Activated naive CD8-positive, alpha-beta T cell (primary cell): Measurements from ENCODE around the gene SPATA2.

Experiments
- H3K27ac Mint-ChIP-seq: one replicate; pipeline ENCODE4 v1.8.0; 2021; ENCODE audit warnings: mixed read lengths
- H3K27me3 Mint-ChIP-seq: one replicate; pipeline ENCODE4 v1.8.0; 2021; ENCODE audit warnings: mixed read lengths
- H3K36me3 Mint-ChIP-seq: one replicate; pipeline ENCODE4 v1.8.0; 2021; ENCODE audit warnings: mixed read lengths
- H3K4me1 Mint-ChIP-seq: one replicate; pipeline ENCODE4 v1.8.0; 2021; ENCODE audit warnings: low read depth, mixed read lengths
- H3K4me3 Mint-ChIP-seq: one replicate; pipeline ENCODE4 v1.8.0; 2021; ENCODE audit warnings: mild to moderate bottlenecking, mixed read lengths
- H3K9me3 Mint-ChIP-seq: one replicate; pipeline ENCODE4 v1.8.0; 2021; ENCODE audit warnings: low read depth, mixed read lengths

The SPATA2 gene

GRCh38 chr20:49941456-49941855, 26.1 kb upstream of the SPATA2 start:
- H3K4me1 Mint-ChIP-seq: peaks cover 54% of the 10 kb centered on the region
- H3K4me3 Mint-ChIP-seq: no peak overlapping the region
- H3K9me3 Mint-ChIP-seq: no peaks in the 10 kb centered on the region
- H3K27me3 Mint-ChIP-seq: no peaks in the 10 kb centered on the region
- peaks cover 2% of the 10 kb centered on the region for H3K36me3 Mint-ChIP-seq
- peak overlapping the region; percentile 50 for H3K27ac Mint-ChIP-seq

DNA sequence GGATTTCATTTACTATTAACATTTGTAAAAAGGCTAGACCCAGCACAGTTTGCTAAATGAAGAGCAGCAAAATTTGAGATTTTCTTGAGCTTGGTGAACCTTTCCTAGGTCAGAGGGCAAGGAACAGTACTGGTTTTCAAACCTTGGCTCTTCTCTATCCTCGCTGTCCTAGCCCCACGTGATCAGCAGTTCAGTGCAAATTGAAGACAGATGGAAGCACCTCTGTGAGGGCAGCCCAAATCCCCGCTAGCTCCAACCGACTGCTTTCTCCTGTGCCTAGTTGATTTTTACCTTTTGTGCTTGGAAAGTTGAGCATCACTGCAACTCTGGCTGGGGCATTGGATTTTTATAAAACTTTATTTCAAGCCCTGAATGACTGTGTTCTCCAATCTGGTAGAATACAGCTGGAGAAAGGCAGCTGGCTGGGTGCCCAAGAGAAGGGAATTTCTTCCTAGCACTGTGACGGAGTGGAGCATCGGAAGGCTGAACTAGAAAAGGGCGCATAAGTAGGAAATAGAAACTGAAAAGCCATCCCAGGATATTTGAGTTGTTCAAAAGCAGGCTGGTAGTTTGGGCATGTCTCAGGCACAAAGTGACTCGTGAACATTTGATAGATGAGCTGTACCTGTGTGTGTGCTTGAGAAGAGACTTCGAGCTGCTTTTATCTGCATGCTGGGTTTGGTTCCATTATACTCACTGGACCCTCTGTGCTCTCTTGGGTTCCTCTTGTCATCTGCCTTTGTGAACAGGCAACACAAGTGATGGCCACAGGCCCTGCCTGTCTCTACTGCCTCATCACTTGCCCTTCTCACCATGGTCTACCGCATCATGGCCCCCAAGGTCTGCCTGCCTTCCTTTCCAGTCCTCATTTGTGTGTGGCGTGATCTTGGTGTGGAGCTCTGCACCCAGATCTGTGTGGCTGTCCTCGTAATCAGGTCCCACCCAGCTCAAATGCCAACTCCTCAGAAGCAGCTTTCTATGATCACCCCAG, 23.1 kb upstream of the SPATA2 start:
- peak overlapping the region; percentile 99 for H3K4me3 Mint-ChIP-seq
- H3K27me3 Mint-ChIP-seq: no peaks in the 10 kb centered on the region
- peaks cover 55% of the 10 kb centered on the region for H3K4me1 Mint-ChIP-seq
- H3K9me3 Mint-ChIP-seq: no peaks in the 10 kb centered on the region
- H3K36me3 Mint-ChIP-seq: no peaks in the 10 kb centered on the region
- H3K27ac Mint-ChIP-seq: peak overlapping the region; percentile 86

DNA sequence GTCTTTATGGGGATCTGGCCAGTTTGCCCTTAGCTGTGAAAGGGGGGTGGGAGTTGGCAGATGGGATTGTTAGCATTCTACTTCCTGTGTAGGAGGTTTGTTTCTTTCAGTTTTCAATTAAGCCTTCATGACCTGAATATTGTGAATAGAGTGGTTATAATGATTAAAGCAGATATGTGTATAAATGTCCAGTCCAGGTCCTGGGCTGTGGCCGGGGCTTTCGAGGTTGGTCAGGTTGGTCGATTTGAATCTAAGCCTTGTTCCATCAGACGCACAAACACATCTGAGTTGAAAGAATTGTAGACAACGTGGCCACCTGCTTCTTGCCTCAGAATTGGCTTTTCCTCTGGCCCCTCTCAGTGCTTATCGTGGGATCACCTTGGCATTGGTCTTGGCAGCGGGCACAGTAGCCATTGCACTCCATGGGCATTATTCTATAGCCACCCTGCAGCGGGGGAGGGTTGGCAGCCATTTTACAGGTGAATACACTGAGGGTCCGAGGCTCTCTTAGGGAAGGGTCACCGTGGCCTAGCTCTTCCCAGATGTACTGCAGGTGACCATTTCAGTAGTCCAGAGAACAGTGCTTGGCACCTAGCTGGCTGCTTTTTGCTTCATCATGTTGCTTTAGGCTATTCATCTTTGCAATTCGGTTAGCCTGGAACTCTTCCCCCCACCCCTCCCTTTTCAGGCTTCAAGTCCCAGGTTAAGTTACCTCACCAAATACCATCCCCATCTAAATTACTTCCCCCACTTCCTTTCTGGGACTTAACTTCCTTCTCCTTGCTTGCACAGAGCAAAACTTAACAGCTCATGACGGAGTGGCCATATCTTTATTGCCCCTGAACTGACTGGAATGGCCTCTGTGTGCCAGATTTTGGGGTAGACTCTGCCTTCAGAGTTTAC, 21.9 kb upstream of the SPATA2 start:
- H3K4me1 Mint-ChIP-seq: peaks cover 51% of the 10 kb centered on the region
- no peaks in the 10 kb centered on the region for H3K36me3 Mint-ChIP-seq
- peak overlapping the region; percentile 99 for H3K4me3 Mint-ChIP-seq
- H3K9me3 Mint-ChIP-seq: no peaks in the 10 kb centered on the region
- H3K27me3 Mint-ChIP-seq: no peaks in the 10 kb centered on the region
- peak overlapping the region; percentile 94 for H3K27ac Mint-ChIP-seq

GRCh38 chr20:49936153-49937026, 21.1 kb upstream of the SPATA2 start, which contains the start of gene RNF114:
Gene RNF114, plus strand, starts transcription at chr20:49936397. Its CDS starts 16 bp downstream, at chr20:49936413.
- peaks cover 44% of the 10 kb centered on the region for H3K4me1 Mint-ChIP-seq
- peak within 1 kb of the TSS; percentile 94 for H3K27ac Mint-ChIP-seq
- peak within 1 kb of the TSS; percentile 99 for H3K4me3 Mint-ChIP-seq
- no peaks in the 10 kb centered on the region for H3K27me3 Mint-ChIP-seq
- H3K9me3 Mint-ChIP-seq: no peaks in the 10 kb centered on the region
- no peaks in the 10 kb centered on the region for H3K36me3 Mint-ChIP-seq

- Mint-ChIP-seq H3K9me3 (no peaks in the 10 kb centered on the region), H3K4me1 (peaks cover 38% of the 10 kb centered on the region), H3K36me3 (no peaks in the 10 kb centered on the region), H3K4me3 (peak overlapping the region; percentile 99), H3K27me3 (no peaks in the 10 kb centered on the region), H3K27ac (peak overlapping the region; percentile 22)
Observed at GRCh38 chr20:49935746-49936152, 20.4 kb upstream of the SPATA2 start.

DNA sequence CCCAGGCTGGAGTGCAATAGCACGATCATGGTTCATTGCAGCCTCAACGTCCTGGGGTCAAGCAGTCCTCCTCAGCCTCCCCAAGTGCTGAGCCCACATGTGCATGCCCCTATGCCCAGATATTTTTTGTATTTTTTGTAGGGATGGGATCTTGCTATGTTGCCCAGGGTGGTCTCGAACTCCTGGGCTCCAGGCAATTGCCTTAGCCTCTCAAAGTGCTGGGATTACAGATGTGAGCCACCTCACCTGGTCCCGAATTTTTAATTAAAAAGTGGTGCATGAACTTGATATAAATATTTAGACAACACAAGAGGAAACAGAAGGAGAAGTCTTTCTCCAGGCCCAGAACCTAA, 13.8 kb upstream of the SPATA2 start:
- Mint-ChIP-seq H3K9me3 (no peaks in the 10 kb centered on the region), H3K4me3 (no peak overlapping the region), H3K36me3 (no peaks in the 10 kb centered on the region), H3K4me1 (peaks cover 7% of the 10 kb centered on the region), H3K27ac (no peak overlapping the region), H3K27me3 (no peaks in the 10 kb centered on the region)

DNA sequence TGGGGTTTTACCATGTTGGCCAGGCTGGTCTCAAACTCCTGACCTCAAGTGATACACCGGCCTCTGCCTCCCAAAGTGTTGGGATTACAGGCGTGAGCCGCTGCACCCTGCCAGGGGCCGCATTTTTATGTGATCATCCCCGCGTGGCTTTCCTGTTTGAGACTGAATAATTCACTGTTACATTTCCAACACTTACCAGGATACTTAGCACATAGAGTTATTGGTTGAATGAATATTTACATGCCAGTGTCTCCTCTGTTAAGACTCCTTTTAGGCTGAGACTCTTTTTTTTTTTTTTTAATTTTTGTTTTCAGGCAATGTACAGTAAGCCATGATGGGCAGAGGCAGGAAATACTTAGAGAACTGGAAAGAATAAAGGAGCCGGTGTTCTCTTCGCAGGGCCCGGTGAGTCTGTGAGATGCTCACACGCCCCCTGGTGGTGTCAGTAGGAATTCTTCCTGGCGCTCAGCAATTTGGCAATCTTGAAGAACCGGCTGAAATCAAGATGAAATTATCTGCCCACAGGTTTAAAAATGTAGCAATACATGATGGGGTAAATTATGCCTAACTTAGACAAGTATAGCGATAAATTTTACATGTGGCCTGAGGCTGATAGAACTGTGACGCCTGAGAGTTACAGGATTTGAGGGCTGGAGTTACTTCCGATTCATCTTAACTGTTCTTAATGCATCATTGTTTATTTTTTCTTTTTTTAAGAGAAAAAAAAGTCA, 13.2 kb upstream of the SPATA2 start:
- Mint-ChIP-seq H3K4me1 (peaks cover 7% of the 10 kb centered on the region), H3K4me3 (no peak overlapping the region), H3K27me3 (no peaks in the 10 kb centered on the region), H3K27ac (peak overlapping the region; percentile 77), H3K36me3 (no peaks in the 10 kb centered on the region), H3K9me3 (no peaks in the 10 kb centered on the region)

GRCh38 chr20:49925901-49926454, 10.6 kb upstream of the SPATA2 start:
- Mint-ChIP-seq H3K4me3 (no peak overlapping the region), H3K36me3 (no peaks in the 10 kb centered on the region), H3K27me3 (peaks cover 1% of the 10 kb centered on the region), H3K27ac (no peak overlapping the region), H3K4me1 (peaks cover 7% of the 10 kb centered on the region), H3K9me3 (no peaks in the 10 kb centered on the region)

GRCh38 chr20:49924247-49924646, 8.9 kb upstream of the SPATA2 start:
- peaks cover 1% of the 10 kb centered on the region for H3K27me3 Mint-ChIP-seq
- H3K4me3 Mint-ChIP-seq: no peak overlapping the region
- no peaks in the 10 kb centered on the region for H3K9me3 Mint-ChIP-seq
- no peak overlapping the region for H3K27ac Mint-ChIP-seq
- no peaks in the 10 kb centered on the region for H3K36me3 Mint-ChIP-seq
- H3K4me1 Mint-ChIP-seq: peaks cover 7% of the 10 kb centered on the region

DNA sequence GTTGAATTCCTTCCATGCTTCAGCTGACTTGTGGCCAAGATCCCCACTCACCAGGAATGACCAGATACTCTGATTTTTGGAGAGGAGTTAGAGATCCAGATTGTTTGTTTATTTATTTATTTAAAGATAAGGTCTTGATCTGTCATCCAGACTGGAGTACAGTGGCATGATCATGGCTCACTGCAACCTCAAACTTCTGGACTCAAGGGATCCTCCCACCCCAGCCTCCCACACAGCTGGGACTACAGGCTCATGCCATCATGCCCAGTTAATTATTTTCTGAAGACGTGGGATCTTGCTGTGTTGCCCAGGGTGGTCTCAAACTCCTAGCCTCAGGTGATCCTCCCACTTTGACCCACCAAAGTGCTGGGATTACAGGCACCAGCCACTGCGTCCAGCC, 4.1 kb upstream of the SPATA2 start:
- no peak overlapping the region for H3K4me3 Mint-ChIP-seq
- H3K4me1 Mint-ChIP-seq: peaks cover 16% of the 10 kb centered on the region
- H3K27ac Mint-ChIP-seq: no peak overlapping the region
- H3K9me3 Mint-ChIP-seq: no peaks in the 10 kb centered on the region
- H3K36me3 Mint-ChIP-seq: no peaks in the 10 kb centered on the region
- H3K27me3 Mint-ChIP-seq: peaks cover 1% of the 10 kb centered on the region

DNA sequence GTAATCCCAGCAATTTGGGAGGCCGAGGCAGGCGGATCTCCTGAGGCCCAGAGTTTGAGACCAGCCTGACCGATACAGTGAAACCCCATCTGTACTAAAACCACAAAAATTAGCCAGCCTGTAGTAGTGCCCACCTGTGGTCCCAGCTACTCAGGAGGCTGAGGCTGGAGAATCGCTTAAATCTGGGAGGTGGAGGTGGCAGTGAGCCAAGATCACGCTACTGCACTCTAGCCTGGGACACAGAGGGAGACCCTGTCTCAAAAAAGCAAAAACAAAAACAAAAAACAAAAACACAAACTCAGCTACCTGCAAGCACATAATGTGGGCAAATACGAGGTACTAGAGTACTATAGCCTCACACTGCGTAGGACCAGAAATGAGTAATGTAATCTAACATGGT, 3.7 kb upstream of the SPATA2 start:
- Mint-ChIP-seq H3K27ac (no peak overlapping the region), H3K9me3 (no peaks in the 10 kb centered on the region), H3K4me3 (no peak overlapping the region), H3K36me3 (no peaks in the 10 kb centered on the region), H3K27me3 (peaks cover 1% of the 10 kb centered on the region), H3K4me1 (peaks cover 20% of the 10 kb centered on the region)

GRCh38 chr20:49918446-49918845, 3.1 kb upstream of the SPATA2 start:
- H3K36me3 Mint-ChIP-seq: no peaks in the 10 kb centered on the region
- no peak overlapping the region for H3K27ac Mint-ChIP-seq
- no peak overlapping the region for H3K4me3 Mint-ChIP-seq
- H3K27me3 Mint-ChIP-seq: peaks cover 1% of the 10 kb centered on the region
- H3K4me1 Mint-ChIP-seq: peaks cover 26% of the 10 kb centered on the region
- H3K9me3 Mint-ChIP-seq: no peaks in the 10 kb centered on the region

DNA sequence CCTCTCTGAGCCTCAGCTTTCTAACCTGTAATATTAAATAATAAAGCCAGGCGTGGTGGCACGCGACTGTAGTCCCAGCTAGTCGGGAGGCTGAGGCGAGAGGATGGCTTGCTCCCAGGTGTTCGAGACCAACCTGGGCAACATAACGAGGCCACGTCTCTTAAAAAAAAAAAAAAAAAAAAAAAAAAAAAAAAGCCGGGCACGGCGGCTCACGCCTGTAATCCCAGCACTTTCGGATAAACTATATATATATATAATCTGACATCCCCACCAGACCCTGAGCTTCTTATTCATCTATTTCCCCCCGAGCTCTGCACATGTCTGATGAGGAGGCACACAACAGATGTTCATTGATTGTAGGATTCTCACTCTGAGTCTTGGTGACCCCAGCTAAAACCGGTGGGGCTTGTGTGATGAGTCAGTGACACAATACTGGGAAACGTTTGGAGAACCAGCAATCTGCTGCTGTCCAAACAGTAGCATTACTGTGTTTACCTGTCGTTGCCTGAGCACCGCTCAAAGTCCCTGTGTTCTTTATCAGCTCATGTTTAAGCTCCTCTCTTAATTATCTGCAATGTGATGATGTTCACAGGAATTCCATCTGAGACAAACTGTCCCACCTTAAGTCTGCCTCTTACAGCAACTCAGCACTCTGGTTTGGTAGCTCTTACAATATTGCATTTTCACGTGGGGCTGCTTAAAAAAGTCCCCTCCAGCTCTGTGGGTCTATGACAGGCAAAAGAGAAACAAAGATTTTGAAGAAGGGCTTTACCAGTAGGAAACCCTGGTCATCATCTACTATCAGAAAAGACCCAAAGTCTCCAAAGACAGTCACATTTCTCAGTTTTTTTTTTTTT, 1.0 kb upstream of the SPATA2 start:
- peaks cover 35% of the 10 kb centered on the region for H3K4me1 Mint-ChIP-seq
- H3K36me3 Mint-ChIP-seq: no peaks in the 10 kb centered on the region
- no peaks in the 10 kb centered on the region for H3K27me3 Mint-ChIP-seq
- peak overlapping the region; percentile 100 for H3K4me3 Mint-ChIP-seq
- no peaks in the 10 kb centered on the region for H3K9me3 Mint-ChIP-seq
- H3K27ac Mint-ChIP-seq: peak overlapping the region; percentile 99
